Measurements from ENCODE around the gene RAD50. TPM values are rescaled to one million over a fixed set of nuclear protein-coding genes. Genes with fewer than 3 reads are reported as not detected.

Gene RAD50
- total RNA-seq, 5 donors from 2014 or later (not counting 1 experiment from before 2014, with no cell fraction given), result 19.7 to 33.7 (median 28.5) TPM

DNA sequence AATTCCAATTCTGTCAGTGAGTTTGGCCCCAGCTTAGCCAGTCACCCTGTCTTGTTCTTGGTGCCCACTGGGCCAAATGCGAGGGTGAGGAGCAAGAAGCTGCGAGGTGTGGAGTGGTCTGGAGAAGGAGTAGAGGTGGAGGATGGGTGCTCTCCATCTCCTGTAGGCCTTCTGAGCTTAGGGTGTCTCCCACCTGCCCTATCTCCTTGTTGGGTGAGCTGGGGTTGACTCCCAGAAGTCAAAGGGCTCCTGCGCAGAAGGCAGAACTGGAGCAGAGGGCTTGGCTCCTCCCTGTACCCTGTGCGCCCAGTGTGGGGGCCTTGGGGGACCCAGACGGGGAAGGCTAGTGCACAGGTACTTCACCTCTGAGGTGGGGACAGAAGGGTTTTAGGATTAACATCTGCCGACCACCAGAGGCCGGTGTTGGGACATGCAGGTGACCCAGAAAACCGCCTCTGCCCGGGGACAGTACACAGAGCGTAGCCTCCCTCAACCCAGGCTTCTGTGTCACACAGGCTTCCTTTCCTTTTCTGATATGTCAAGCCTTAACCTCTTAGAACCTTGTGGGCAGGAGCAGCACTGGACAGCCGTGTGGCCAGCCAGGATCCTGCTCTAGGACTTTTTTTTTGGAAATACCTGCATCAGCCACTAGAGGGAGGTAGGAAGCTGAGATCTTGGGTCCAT is 30.3 kb upstream of the RAD50 start:
- Mint-ChIP-seq H3K4me1 (peaks cover 8 to 24% (median 17%) of the 10 kb centered on the region in 3 donors), H3K9me3 (no peaks in the 10 kb centered on the region), H3K36me3 (no peaks in the 10 kb centered on the region), H3K27ac (no peak overlapping the region), H3K27me3 (peaks cover 0 to under 1% of the 10 kb centered on the region in 2 donors), H3K4me3 (no peak overlapping the region)
- H3K36me3 ChIP-seq (ENCODE audit: control insufficient read depth in 2 of 2, extremely low read depth in 1 of 2, insufficient read depth in 1 of 2, low read length in 1 of 2), result no peaks in the 10 kb centered on the region
- ATAC-seq (replicated peaks in 1 of 4) (peak in 3 of 4 experiments; percentile 60 to 68 (median 68)), DNase-seq (peak in 18 of 35 experiments; percentile 5 to 70 (median 16))
- H3K9me3 ChIP-seq, result no peaks in the 10 kb centered on the region
- ChIA-PET CTCF (interaction anchor here (0.6 to 2.1 kb wide), 10 partner anchors 22 to 1256 kb away, joined by 3 to 10 read pairs (median 4); partner anchors contain the start of gene RAD50 (in 1 of the 2)), POLR2A (interaction anchor here in 1 of 2 donors (0.7 kb wide), 1 partner anchor 251 kb away, joined by 3 read pairs; no protein-coding TSS in a partner anchor)
- WGBS (ENCODE audit: insufficient coverage), result 53% methylated on average over 8 of the region's 11 CpGs
- peaks cover 2 to 10% of the 10 kb centered on the region in 2 experiments for H3K4me1 ChIP-seq (ENCODE audit: control insufficient read depth in 1 of 2, extremely low read depth in 1 of 2, insufficient read depth in 2 of 2, low read length in 2 of 2)
- no peak overlapping the region for H3K4me3 ChIP-seq (ENCODE audit: control insufficient read depth in 1 of 2, extremely low read depth in 1 of 2, low read length in 1 of 2)
- no peak overlapping the region for H3K27ac ChIP-seq (ENCODE audit: low read length)
- no peaks in the 10 kb centered on the region for H3K27me3 ChIP-seq (replicated peaks in 1 of 2; ENCODE audit: control insufficient read depth in 2 of 2, extremely low read depth in 1 of 2, insufficient read depth in 2 of 2, low read length in 1 of 2)

DNA sequence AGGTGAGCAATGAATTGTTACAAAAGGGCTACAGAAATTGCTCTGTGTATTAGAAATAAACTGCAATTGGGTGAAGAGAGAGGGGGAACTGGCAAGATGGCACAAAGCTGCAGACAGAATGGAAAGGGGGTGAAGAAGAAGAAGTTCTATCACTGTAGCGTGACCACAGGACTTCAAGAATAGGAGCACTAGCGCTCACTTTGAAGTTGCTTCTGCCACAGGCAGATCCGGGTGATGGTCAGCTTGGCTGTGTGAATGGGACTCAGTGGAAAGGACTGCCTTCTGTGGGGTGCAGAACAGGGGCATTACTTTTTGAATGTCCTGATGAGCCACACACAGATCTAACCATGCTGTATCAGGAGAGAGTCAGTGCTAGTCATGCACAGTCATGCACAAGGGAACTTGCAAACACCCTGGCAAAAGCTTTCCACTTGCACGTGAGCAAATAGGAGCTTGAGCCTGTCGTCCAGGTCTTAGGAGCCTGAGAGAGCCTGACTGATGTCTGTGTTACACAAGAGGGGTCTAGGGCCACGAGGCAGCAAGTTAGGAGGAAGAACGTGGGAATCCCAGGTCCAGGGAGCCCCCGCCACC is 29.7 kb upstream of the RAD50 start:
- Mint-ChIP-seq H3K36me3 (no peaks in the 10 kb centered on the region), H3K4me3 (no peak overlapping the region), H3K27me3 (peaks cover 0 to 4% of the 10 kb centered on the region in 2 donors), H3K27ac (no peak overlapping the region), H3K9me3 (no peaks in the 10 kb centered on the region), H3K4me1 (peaks cover 8 to 24% (median 17%) of the 10 kb centered on the region in 3 donors)
- H3K27me3 ChIP-seq (replicated peaks in 1 of 2; ENCODE audit: control insufficient read depth in 2 of 2, extremely low read depth in 1 of 2, insufficient read depth in 2 of 2, low read length in 1 of 2), result no peaks in the 10 kb centered on the region
- WGBS (ENCODE audit: insufficient coverage), result 66% methylated on average over 8 of the region's 8 CpGs
- POLR2A ChIA-PET, result interaction anchor here (0.7 kb wide), 2 partner anchors 251 to 1622 kb away, joined by 3 to 4 read pairs; no protein-coding TSS in a partner anchor
- H3K4me1 ChIP-seq (ENCODE audit: control insufficient read depth in 1 of 2, extremely low read depth in 1 of 2, insufficient read depth in 2 of 2, low read length in 2 of 2), result peaks cover 2 to 10% of the 10 kb centered on the region in 2 experiments
- peak in 1 of 4 experiments; percentile 26 for ATAC-seq (replicated peaks in 1 of 4)
- no peak overlapping the region for H3K4me3 ChIP-seq (ENCODE audit: control insufficient read depth in 1 of 2, extremely low read depth in 1 of 2, low read length in 1 of 2)
- DNase-seq, result no peak
- CTCF ChIA-PET, result interaction anchor here (0.6 to 2.1 kb wide), 9 partner anchors 21 to 1257 kb away, joined by 3 to 10 read pairs (median 4); partner anchors contain the start of gene RAD50 (in 1 of the 2)
- H3K27ac ChIP-seq (ENCODE audit: low read length), result no peak overlapping the region
- no peaks in the 10 kb centered on the region for H3K9me3 ChIP-seq
- H3K36me3 ChIP-seq (ENCODE audit: control insufficient read depth in 2 of 2, extremely low read depth in 1 of 2, insufficient read depth in 1 of 2, low read length in 1 of 2), result no peaks in the 10 kb centered on the region

DNA sequence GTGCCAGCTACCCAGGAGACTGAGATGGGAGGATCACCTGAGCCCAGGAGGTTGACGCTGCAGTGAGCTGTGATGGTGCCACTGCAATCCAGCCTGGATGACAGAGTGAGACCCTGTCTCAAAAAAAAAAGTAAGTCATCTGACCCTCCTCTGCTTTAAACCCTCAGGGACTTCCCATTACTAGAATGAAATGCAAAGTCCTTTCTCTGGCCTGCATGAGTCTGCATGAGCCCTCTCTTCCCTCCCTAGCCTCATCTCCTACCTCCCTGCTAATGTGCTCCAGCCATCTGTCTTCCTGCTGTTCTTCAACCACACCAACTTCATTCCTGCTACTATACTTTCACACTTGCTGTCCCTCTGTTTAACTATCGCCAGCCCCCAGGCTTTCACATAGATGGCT is 28.8 kb upstream of the RAD50 start:
- POLR2A ChIA-PET, result interaction anchor here in 1 of 2 donors (0.7 kb wide), 1 partner anchor 1621 kb away, joined by 4 read pairs; no protein-coding TSS in a partner anchor
- Histone ChIP-seq H3K4me1 (ENCODE audit: control insufficient read depth in 1 of 2, extremely low read depth in 1 of 2, insufficient read depth in 2 of 2, low read length in 2 of 2) (peaks cover 2 to 10% of the 10 kb centered on the region in 2 experiments), H3K9me3 (no peaks in the 10 kb centered on the region), H3K4me3 (ENCODE audit: control insufficient read depth in 1 of 2, extremely low read depth in 1 of 2, low read length in 1 of 2) (no peak overlapping the region), H3K36me3 (ENCODE audit: control insufficient read depth in 2 of 2, extremely low read depth in 1 of 2, insufficient read depth in 1 of 2, low read length in 1 of 2) (no peaks in the 10 kb centered on the region), H3K27me3 (replicated peaks in 1 of 2; ENCODE audit: control insufficient read depth in 2 of 2, extremely low read depth in 1 of 2, insufficient read depth in 2 of 2, low read length in 1 of 2) (no peaks in the 10 kb centered on the region), H3K27ac (ENCODE audit: low read length) (no peak overlapping the region)
- Mint-ChIP-seq H3K4me1 (peaks cover 8 to 24% (median 17%) of the 10 kb centered on the region in 3 donors), H3K27me3 (peaks cover 0 to 4% of the 10 kb centered on the region in 2 donors), H3K4me3 (no peak overlapping the region), H3K9me3 (no peaks in the 10 kb centered on the region), H3K36me3 (no peaks in the 10 kb centered on the region), H3K27ac (no peak overlapping the region)
- WGBS (ENCODE audit: insufficient coverage), result 100% methylated on average over 2 of the region's 2 CpGs
- CTCF ChIA-PET, result no interaction called here
- ATAC-seq (replicated peaks in 1 of 4), result no peak
- no peak for DNase-seq

DNA sequence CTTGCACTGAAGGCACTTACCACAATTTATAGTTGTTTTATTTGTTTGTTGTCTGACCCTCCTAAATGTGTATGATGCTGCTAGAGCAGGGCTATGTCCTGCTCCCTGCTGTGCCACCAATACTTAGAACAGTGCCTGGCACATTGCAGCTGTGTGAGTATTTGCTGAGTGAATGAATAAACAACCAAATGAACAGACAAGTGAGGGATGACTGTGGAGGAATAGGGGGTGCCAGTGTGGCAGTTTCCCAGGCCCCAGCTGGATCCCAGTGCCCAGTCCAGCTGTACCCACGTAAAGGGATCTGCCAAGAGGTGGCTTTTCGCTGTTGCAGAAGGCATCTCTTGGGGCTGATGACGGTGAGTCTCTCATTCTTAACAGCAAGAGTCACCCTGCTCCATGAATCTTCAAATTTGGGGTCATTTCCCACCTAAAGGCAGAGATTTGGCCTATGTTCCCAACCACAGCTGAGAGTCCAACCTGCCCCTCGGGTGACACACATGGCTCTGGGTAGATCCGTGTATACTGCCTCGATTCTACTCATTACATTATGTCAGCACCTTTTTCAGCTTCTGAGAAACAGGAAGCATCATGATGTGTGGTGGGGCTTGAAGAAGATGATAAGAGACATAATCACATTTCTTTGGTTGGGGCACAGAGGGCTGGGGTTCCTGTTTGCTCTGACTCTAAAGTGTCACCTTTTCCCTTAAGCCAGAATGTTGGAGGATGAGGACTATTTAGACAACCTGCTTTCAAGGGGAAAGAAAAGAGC is 27.7 kb upstream of the RAD50 start:
- H3K4me3 ChIP-seq (ENCODE audit: control insufficient read depth in 1 of 2, extremely low read depth in 1 of 2, low read length in 1 of 2), result no peak overlapping the region
- no peaks in the 10 kb centered on the region for H3K36me3 ChIP-seq (ENCODE audit: control insufficient read depth in 2 of 2, extremely low read depth in 1 of 2, insufficient read depth in 1 of 2, low read length in 1 of 2)
- Mint-ChIP-seq H3K4me3 (no peak overlapping the region), H3K36me3 (no peaks in the 10 kb centered on the region), H3K27ac (peak overlapping the region; percentile 1 to 45), H3K27me3 (peaks cover 0 to 4% of the 10 kb centered on the region in 2 donors), H3K9me3 (no peaks in the 10 kb centered on the region), H3K4me1 (peaks cover 8 to 24% (median 17%) of the 10 kb centered on the region in 3 donors)
- H3K27ac ChIP-seq (ENCODE audit: low read length), result no peak overlapping the region
- WGBS (ENCODE audit: insufficient coverage), result 94% methylated on average over 3 of the region's 6 CpGs
- no peaks in the 10 kb centered on the region for H3K9me3 ChIP-seq
- H3K27me3 ChIP-seq (replicated peaks in 1 of 2; ENCODE audit: control insufficient read depth in 2 of 2, extremely low read depth in 1 of 2, insufficient read depth in 2 of 2, low read length in 1 of 2), result no peaks in the 10 kb centered on the region
- DNase-seq (peak in 3 of 35 experiments; percentile 0 to 19 (median 3)), ATAC-seq (replicated peaks in 1 of 4) (peak; percentile 63 to 78 (median 72))
- POLR2A ChIA-PET, result no interaction called here
- peaks cover 2 to 10% of the 10 kb centered on the region in 2 experiments for H3K4me1 ChIP-seq (ENCODE audit: control insufficient read depth in 1 of 2, extremely low read depth in 1 of 2, insufficient read depth in 2 of 2, low read length in 2 of 2)
- CTCF ChIA-PET, result no interaction called here

DNA sequence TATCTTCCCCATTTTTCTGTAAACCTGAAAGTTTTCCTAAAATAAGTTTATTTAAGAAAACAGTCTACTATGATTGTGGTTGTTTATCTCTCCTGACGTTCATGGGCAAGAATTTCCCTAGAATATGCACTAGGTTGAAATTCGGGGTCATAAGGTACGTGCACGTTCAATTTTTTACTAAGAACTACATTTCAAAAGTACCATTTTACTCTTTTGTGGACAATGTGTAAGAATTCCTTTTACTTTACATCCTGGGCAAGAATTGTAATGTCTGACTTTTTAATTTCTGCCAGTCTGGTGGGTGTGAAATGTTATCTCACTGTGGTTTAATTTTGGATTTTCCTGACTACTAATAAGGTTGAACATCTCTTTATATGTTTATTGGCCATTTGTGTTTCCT is 25.8 kb upstream of the RAD50 start:
- Histone ChIP-seq H3K4me1 (ENCODE audit: control insufficient read depth in 1 of 2, extremely low read depth in 1 of 2, insufficient read depth in 2 of 2, low read length in 2 of 2) (peaks cover 2 to 10% of the 10 kb centered on the region in 2 experiments), H3K27ac (ENCODE audit: low read length) (no peak overlapping the region), H3K9me3 (no peaks in the 10 kb centered on the region), H3K36me3 (ENCODE audit: control insufficient read depth in 2 of 2, extremely low read depth in 1 of 2, insufficient read depth in 1 of 2, low read length in 1 of 2) (no peaks in the 10 kb centered on the region), H3K27me3 (replicated peaks in 1 of 2; ENCODE audit: control insufficient read depth in 2 of 2, extremely low read depth in 1 of 2, insufficient read depth in 2 of 2, low read length in 1 of 2) (no peaks in the 10 kb centered on the region), H3K4me3 (ENCODE audit: control insufficient read depth in 1 of 2, extremely low read depth in 1 of 2, low read length in 1 of 2) (no peak overlapping the region)
- DNase-seq (no peak), ATAC-seq (replicated peaks in 1 of 4) (no peak)
- ChIA-PET CTCF (interaction anchor here (0.8 to 1.1 kb wide), 2 partner anchors 22 to 56 kb away, joined by 3 to 4 read pairs; no protein-coding TSS in a partner anchor), POLR2A (no interaction called here)
- Mint-ChIP-seq H3K36me3 (no peaks in the 10 kb centered on the region), H3K9me3 (no peaks in the 10 kb centered on the region), H3K4me1 (peaks cover 8 to 17% (median 14%) of the 10 kb centered on the region in 3 donors), H3K27me3 (peaks cover 4 to 6% of the 10 kb centered on the region in 2 donors), H3K27ac (no peak overlapping the region), H3K4me3 (no peak overlapping the region)
- no CpG with 5 or more reads among the region's 4 CpGs for WGBS (ENCODE audit: insufficient coverage)

DNA sequence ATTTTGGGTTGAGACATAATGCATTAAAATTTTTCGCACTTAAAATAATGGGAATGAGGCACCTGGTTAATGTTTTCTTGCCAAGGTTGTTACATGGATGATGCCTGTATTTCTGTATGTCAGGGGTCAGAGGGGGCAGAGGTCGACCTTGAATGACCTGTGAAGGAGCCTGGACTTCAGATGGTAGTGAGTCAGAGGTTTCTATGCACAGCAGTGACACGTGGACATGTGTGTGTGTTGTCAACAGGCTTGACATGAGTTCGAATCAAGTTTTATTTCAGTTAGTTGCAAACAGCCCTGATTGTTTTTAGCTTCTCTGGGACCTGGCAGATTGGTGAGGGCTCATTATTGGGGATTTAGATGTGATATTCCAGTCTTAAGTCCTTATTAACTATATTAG is 17.1 kb upstream of the RAD50 start:
- DNase-seq (no peak), ATAC-seq (replicated peaks in 1 of 4) (no peak)
- ChIA-PET CTCF (no interaction called here), POLR2A (no interaction called here)
- Histone ChIP-seq H3K4me3 (ENCODE audit: control insufficient read depth in 1 of 2, extremely low read depth in 1 of 2, low read length in 1 of 2) (no peak overlapping the region), H3K27ac (ENCODE audit: low read length) (no peak overlapping the region), H3K4me1 (ENCODE audit: control insufficient read depth in 1 of 2, extremely low read depth in 1 of 2, insufficient read depth in 2 of 2, low read length in 2 of 2) (no peaks in the 10 kb centered on the region), H3K9me3 (no peaks in the 10 kb centered on the region), H3K27me3 (replicated peaks in 1 of 2; ENCODE audit: control insufficient read depth in 2 of 2, extremely low read depth in 1 of 2, insufficient read depth in 2 of 2, low read length in 1 of 2) (no peaks in the 10 kb centered on the region), H3K36me3 (ENCODE audit: control insufficient read depth in 2 of 2, extremely low read depth in 1 of 2, insufficient read depth in 1 of 2, low read length in 1 of 2) (no peaks in the 10 kb centered on the region)
- peaks cover 2 to 14% of the 10 kb centered on the region in 2 donors for H3K27me3 Mint-ChIP-seq
- WGBS (ENCODE audit: insufficient coverage), result 67% methylated on average over 4 of the region's 4 CpGs
- H3K4me1 Mint-ChIP-seq, result no peaks in the 10 kb centered on the region
- no peak overlapping the region for H3K27ac Mint-ChIP-seq
- H3K4me3 Mint-ChIP-seq, result no peak overlapping the region
- no peaks in the 10 kb centered on the region for H3K9me3 Mint-ChIP-seq
- no peaks in the 10 kb centered on the region for H3K36me3 Mint-ChIP-seq

Data from T-cell (primary cell).